Activated naive CD8-positive, alpha-beta T cell treated with anti-CD3 and anti-CD28 coated beads, Interleukin-2, amount 10 ng/mL, durations not matched to agents 7 days and 5 days (primary cell): ENCODE measurements around the gene RIN3. TPM values are rescaled to one million over a fixed set of nuclear protein-coding genes. Genes with fewer than 3 reads are reported as not detected.
"Not testable (repeated sequence)": the region's sequence is repeated elsewhere in the genome, so short reads cannot be mapped to it uniquely, and the experiment has no call there.

ENCODE experiments used
- ATAC-seq: fragments of 150-1000 bp; cut with Tn5 transposase; one replicate; pipeline ENCODE4 v1.10.0; 2021; ENCODE audit warnings: low read depth, moderate library complexity
- POLR2A ChIA-PET: fragments of 350-600 bp; sonication (Branson Sonifier 250); formaldehyde crosslinking; loops from one replicate; lab custom pipeline; 2021; ENCODE audit warnings: antibody characterized with exemption; lab: Charles Lee
- DNase-seq: peaks from one replicate; pipeline ENCODE4 v3.0.0; 2021
- H3K27ac Mint-ChIP-seq: one replicate; pipeline ENCODE4 v1.8.0; 2022; ENCODE audit warnings: mild to moderate bottlenecking, mixed read lengths
- H3K27me3 Mint-ChIP-seq: one replicate; pipeline ENCODE4 v1.8.0; 2022; ENCODE audit warnings: mild to moderate bottlenecking, moderate library complexity, mixed read lengths
- H3K36me3 Mint-ChIP-seq: one replicate; pipeline ENCODE4 v1.8.0; 2021; ENCODE audit warnings: mild to moderate bottlenecking, mixed read lengths
- H3K4me1 Mint-ChIP-seq: one replicate; pipeline ENCODE4 v1.8.0; 2021; ENCODE audit warnings: mixed read lengths
- H3K4me3 Mint-ChIP-seq: one replicate; pipeline ENCODE4 v1.8.0; 2022; ENCODE audit warnings: mild to moderate bottlenecking, moderate library complexity, mixed read lengths
- H3K9me3 Mint-ChIP-seq: one replicate; pipeline ENCODE4 v1.8.0; 2021; ENCODE audit warnings: mixed read lengths
- total RNA-seq, 2 experiments: library from RNA; stranded (reverse); gene quantifications; one replicate each; pipeline ENCODE4 v1.2.3, GENCODE V29; 2021

RIN3 gene
- total RNA-seq, 2 experiments from 2014 or later, result 80.5 to 80.9 TPM

- POLR2A ChIA-PET, result no interaction called here
- H3K27me3 Mint-ChIP-seq, result no peaks in the 10 kb centered on the region
- H3K4me1 Mint-ChIP-seq, result peaks cover 11% of the 10 kb centered on the region
- ATAC-seq (no peak), DNase-seq (no peak)
- no peak overlapping the region for H3K4me3 Mint-ChIP-seq
- no peak overlapping the region for H3K27ac Mint-ChIP-seq
- H3K9me3 Mint-ChIP-seq, result no peaks in the 10 kb centered on the region
- peaks cover 16% of the 10 kb centered on the region for H3K36me3 Mint-ChIP-seq
These were observed 124.3 kb downstream of the RIN3 start for GRCh38 chr14:92637864-92638263.

GRCh38 chr14:92638266-92638665 lies 124.7 kb downstream of the RIN3 start:
- Mint-ChIP-seq H3K4me1 (peaks cover 11% of the 10 kb centered on the region), H3K36me3 (peaks cover 20% of the 10 kb centered on the region), H3K27me3 (no peaks in the 10 kb centered on the region), H3K27ac (no peak overlapping the region), H3K9me3 (no peaks in the 10 kb centered on the region), H3K4me3 (no peak overlapping the region)
- no peak for ATAC-seq
- no peak for DNase-seq
- POLR2A ChIA-PET, result no interaction called here

DNA sequence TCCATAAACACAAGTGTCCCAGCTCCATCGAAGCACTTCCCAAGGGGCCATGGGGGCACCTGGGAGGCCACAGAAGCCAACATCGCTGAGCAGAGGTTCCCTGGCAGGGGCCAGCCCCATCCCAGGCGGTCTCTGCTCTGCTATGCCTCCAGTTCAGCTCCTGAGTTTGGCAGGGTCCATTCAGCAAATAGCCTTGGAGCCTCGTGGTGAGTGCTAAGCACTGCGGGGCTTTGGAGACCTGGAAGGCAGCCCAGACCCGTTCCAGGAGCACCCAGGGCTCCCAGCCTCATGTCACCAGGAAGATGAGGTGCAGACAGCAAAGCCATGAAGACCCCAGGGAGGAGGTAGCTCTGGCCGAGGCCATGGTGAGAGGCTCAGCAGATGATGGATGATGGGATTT lies 125.3 kb downstream of the RIN3 start:
- Mint-ChIP-seq H3K27ac (no peak overlapping the region), H3K4me3 (no peak overlapping the region), H3K4me1 (peaks cover 10% of the 10 kb centered on the region), H3K36me3 (peaks cover 25% of the 10 kb centered on the region), H3K27me3 (no peaks in the 10 kb centered on the region), H3K9me3 (no peaks in the 10 kb centered on the region)
- ATAC-seq, result no peak
- POLR2A ChIA-PET, result no interaction called here
- DNase-seq, result no peak

- ATAC-seq, POLR2A ChIA-PET, DNase-seq, H3K27me3 Mint-ChIP-seq, H3K27ac Mint-ChIP-seq, H3K9me3 Mint-ChIP-seq, H3K4me1 Mint-ChIP-seq, H3K4me3 Mint-ChIP-seq: not testable (repeated sequence)
- peaks cover 32% of the 10 kb centered on the region for H3K36me3 Mint-ChIP-seq
These were observed 126.0 kb downstream of the RIN3 start for GRCh38 chr14:92639472-92640117.

GRCh38 chr14:92641306-92641705 lies 127.7 kb downstream of the RIN3 start:
- H3K27ac Mint-ChIP-seq, result no peak overlapping the region
- peaks cover 17% of the 10 kb centered on the region for H3K4me1 Mint-ChIP-seq
- no peak overlapping the region for H3K4me3 Mint-ChIP-seq
- POLR2A ChIA-PET, result no interaction called here
- no peak for DNase-seq
- H3K36me3 Mint-ChIP-seq, result peaks cover 46% of the 10 kb centered on the region
- peaks cover 5% of the 10 kb centered on the region for H3K9me3 Mint-ChIP-seq
- no peak for ATAC-seq
- H3K27me3 Mint-ChIP-seq, result no peaks in the 10 kb centered on the region

GRCh38 chr14:92644171-92644969 lies 130.8 kb downstream of the RIN3 start:
- Mint-ChIP-seq H3K36me3 (peaks cover 50% of the 10 kb centered on the region), H3K4me1 (peaks cover 38% of the 10 kb centered on the region), H3K4me3 (no peak overlapping the region), H3K27me3 (no peaks in the 10 kb centered on the region), H3K27ac (no peak overlapping the region), H3K9me3 (peaks cover 5% of the 10 kb centered on the region)
- no peak for ATAC-seq
- no peak for DNase-seq
- POLR2A ChIA-PET, result interaction anchor here (1.0 kb wide), 1 partner anchor 9 kb away, joined by 3 read pairs; no protein-coding TSS in a partner anchor

- H3K9me3 Mint-ChIP-seq, result peaks cover 5% of the 10 kb centered on the region
- peak overlapping the region; percentile 32 for H3K4me3 Mint-ChIP-seq
- peaks cover 50% of the 10 kb centered on the region for H3K36me3 Mint-ChIP-seq
- ATAC-seq (no peak), DNase-seq (no peak)
- peak overlapping the region; percentile 11 for H3K27ac Mint-ChIP-seq
- peaks cover 45% of the 10 kb centered on the region for H3K4me1 Mint-ChIP-seq
- no peaks in the 10 kb centered on the region for H3K27me3 Mint-ChIP-seq
- POLR2A ChIA-PET, result interaction anchor here (1.0 kb wide), 1 partner anchor 8 kb away, joined by 3 read pairs; no protein-coding TSS in a partner anchor
These were observed 131.5 kb downstream of the RIN3 start for GRCh38 chr14:92644970-92645515.

DNA sequence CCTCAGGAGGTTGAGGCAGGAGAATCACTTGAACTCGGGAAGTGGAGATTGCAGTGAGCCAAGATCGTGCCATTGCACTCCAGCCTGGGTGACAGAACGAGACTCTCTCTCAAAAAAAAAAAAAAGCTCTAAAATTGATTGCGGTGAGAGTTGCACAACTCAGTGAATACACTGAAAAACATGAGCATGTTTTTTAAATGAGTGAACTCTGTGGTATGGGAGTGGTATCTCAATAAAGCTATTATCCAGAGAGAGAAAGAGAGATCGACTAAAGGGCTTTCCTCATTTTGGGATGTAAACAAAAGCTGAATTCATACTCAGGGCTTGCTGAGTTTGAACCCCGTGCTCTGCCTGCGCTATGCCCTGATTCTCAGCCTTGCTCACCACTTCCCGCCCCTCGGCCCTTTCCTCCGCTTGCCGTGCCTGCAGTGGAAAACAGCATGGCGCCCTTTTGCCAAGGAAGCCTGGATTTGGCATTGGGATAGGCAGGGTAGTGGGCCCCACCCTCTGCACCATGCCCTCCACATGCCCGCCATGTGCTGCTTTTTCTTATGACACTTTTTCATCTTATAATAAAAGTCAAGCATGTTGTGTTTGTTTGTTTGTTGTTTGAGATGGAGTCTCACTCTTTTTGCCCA lies 132.4 kb downstream of the RIN3 start:
- Mint-ChIP-seq H3K9me3 (peaks cover 5% of the 10 kb centered on the region), H3K27me3 (no peaks in the 10 kb centered on the region), H3K4me3 (peak overlapping the region; percentile 64), H3K36me3 (peaks cover 51% of the 10 kb centered on the region), H3K4me1 (peaks cover 54% of the 10 kb centered on the region), H3K27ac (peak overlapping the region; percentile 91)
- POLR2A ChIA-PET, result no interaction called here
- DNase-seq (no peak), ATAC-seq (no peak)

GRCh38 chr14:92646952-92647796 lies 133.6 kb downstream of the RIN3 start:
- Mint-ChIP-seq H3K27ac (peak overlapping the region; percentile 91), H3K9me3 (peaks cover 5% of the 10 kb centered on the region), H3K36me3 (peaks cover 49% of the 10 kb centered on the region), H3K27me3 (no peaks in the 10 kb centered on the region), H3K4me3 (peak overlapping the region; percentile 64), H3K4me1 (peaks cover 63% of the 10 kb centered on the region)
- POLR2A ChIA-PET, result interaction anchor here (1.0 kb wide), 1 partner anchor 63 kb away, joined by 6 read pairs; no protein-coding TSS in a partner anchor
- DNase-seq (no peak), ATAC-seq (no peak)

DNA sequence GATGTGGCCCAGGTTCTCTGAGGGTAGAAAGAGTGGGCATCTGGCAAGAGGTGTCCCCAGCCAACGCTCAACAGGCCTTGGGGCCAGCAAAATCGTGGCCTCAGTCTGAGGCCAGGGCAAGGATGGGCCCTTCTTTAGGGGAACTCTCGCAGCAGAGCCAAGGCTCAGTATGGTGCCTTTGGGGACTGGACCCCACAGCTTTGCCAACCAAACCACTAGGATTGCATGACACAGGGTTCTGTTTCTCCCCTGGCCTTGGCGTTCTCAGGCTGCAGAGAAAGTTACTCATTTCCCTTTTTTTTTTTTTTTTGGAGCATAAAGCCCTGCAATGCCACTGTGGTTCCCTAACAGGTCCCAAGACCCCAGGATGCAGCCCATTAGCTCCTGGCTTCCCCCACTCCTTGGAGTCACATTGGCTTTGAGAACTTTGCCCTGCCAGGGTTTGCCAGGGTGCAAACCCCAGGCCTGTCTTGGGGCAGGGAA lies 134.3 kb downstream of the RIN3 start:
- no peak for ATAC-seq
- DNase-seq, result no peak
- Mint-ChIP-seq H3K27ac (peak overlapping the region; percentile 18), H3K36me3 (peaks cover 45% of the 10 kb centered on the region), H3K9me3 (peaks cover 5% of the 10 kb centered on the region), H3K27me3 (no peaks in the 10 kb centered on the region), H3K4me3 (no peak overlapping the region), H3K4me1 (peaks cover 64% of the 10 kb centered on the region)
- POLR2A ChIA-PET, result interaction anchor here (1.0 kb wide), 1 partner anchor 63 kb away, joined by 6 read pairs; no protein-coding TSS in a partner anchor

DNA sequence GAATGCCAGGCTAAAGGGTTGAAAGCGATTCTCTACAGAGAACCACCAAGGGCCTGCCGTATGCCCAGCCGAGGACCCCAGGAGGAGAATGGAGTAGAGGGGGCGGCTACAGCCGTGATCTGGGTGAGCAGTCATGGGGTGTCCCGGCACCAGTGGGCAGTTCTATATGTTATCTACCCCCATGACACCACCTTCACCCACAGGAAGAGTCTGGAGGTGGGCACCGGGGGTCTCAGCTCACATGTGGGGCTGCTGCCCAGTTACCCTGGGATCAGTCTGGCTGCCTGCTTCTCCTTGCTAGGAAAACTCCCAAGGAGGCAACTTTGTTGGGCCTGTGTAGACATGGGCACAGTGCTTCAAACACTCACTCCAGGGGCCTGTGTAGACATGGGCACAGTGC lies 135.5 kb downstream of the RIN3 start:
- DNase-seq (no peak), ATAC-seq (no peak)
- peaks cover 5% of the 10 kb centered on the region for H3K9me3 Mint-ChIP-seq
- peak overlapping the region; percentile 99 for H3K27ac Mint-ChIP-seq
- POLR2A ChIA-PET, result no interaction called here
- no peaks in the 10 kb centered on the region for H3K27me3 Mint-ChIP-seq
- H3K4me3 Mint-ChIP-seq, result no peak overlapping the region
- H3K4me1 Mint-ChIP-seq, result peaks cover 69% of the 10 kb centered on the region
- H3K36me3 Mint-ChIP-seq, result peaks cover 42% of the 10 kb centered on the region

- peaks cover 76% of the 10 kb centered on the region for H3K4me1 Mint-ChIP-seq
- ATAC-seq (no peak), DNase-seq (no peak)
These were observed 136.5 kb downstream of the RIN3 start for GRCh38 chr14:92649934-92650545.

More at GRCh38 chr14:92649934-92650545, 136.5 kb downstream of the RIN3 start:
- H3K27me3 Mint-ChIP-seq, result no peaks in the 10 kb centered on the region
- H3K4me3 Mint-ChIP-seq, result peak overlapping the region; percentile 99
- H3K27ac Mint-ChIP-seq, result peak overlapping the region; percentile 99
- POLR2A ChIA-PET, result interaction anchor here (1.1 to 5.3 kb wide), 6 partner anchors 9 to 137 kb away, joined by 3 to 43 read pairs (median 7); partner anchors contain the start of gene RIN3
- peaks cover 38% of the 10 kb centered on the region for H3K36me3 Mint-ChIP-seq
- peaks cover 2% of the 10 kb centered on the region for H3K9me3 Mint-ChIP-seq
